Measurements from ENCODE around the gene SLC22A1.
"Not testable (repeated sequence)": the region's sequence is repeated elsewhere in the genome, so short reads cannot be mapped to it uniquely, and the experiment has no call there.

SLC22A1 gene

GRCh38 chr6:160124007-160124406 lies 2.4 kb downstream of the SLC22A1 start:
- H3K27me3 ChIP-seq (ENCODE audit: control insufficient read depth, insufficient read depth, low read length) = no peaks in the 10 kb centered on the region
- no peak overlapping the region for H3K27ac ChIP-seq
- TF ChIP-seq CTCF (IDR thresholded peaks at IDR 0.05) = no peak
- H3K4me3 ChIP-seq (ENCODE audit: low read depth, low read length) = no peak overlapping the region
- no peaks in the 10 kb centered on the region for H3K36me3 ChIP-seq (ENCODE audit: control insufficient read depth, insufficient read depth, low read length)
- H3K79me2 ChIP-seq = no peaks in the 10 kb centered on the region
- no peak overlapping the region for H3K9ac ChIP-seq
- no peaks in the 10 kb centered on the region for H3K9me3 ChIP-seq (ENCODE audit: control insufficient read depth, low read length)
- no peaks in the 10 kb centered on the region for H3K4me1 ChIP-seq
- H2AFZ ChIP-seq = no peak overlapping the region
- H3K4me2 ChIP-seq (ENCODE audit: low read length) = no peak overlapping the region

GRCh38 chr6:160124605-160125004 lies 3.0 kb downstream of the SLC22A1 start:
- Histone ChIP-seq H3K4me2 (ENCODE audit: low read length) (no peak overlapping the region), H3K79me2 (no peaks in the 10 kb centered on the region), H2AFZ (no peak overlapping the region), H3K27ac (no peak overlapping the region), H3K4me1 (no peaks in the 10 kb centered on the region), H3K4me3 (ENCODE audit: low read depth, low read length) (no peak overlapping the region), H3K9me3 (ENCODE audit: control insufficient read depth, low read length) (no peaks in the 10 kb centered on the region), H3K9ac (no peak overlapping the region), H3K36me3 (ENCODE audit: control insufficient read depth, insufficient read depth, low read length) (no peaks in the 10 kb centered on the region), H3K27me3 (ENCODE audit: control insufficient read depth, insufficient read depth, low read length) (no peaks in the 10 kb centered on the region)
- no peak for TF ChIP-seq CTCF (IDR thresholded peaks at IDR 0.05)

- H3K4me3 ChIP-seq (ENCODE audit: low read depth, low read length); H3K27ac ChIP-seq; H3K9me3 ChIP-seq (ENCODE audit: control insufficient read depth, low read length); H2AFZ ChIP-seq; H3K4me1 ChIP-seq; H3K79me2 ChIP-seq; H3K4me2 ChIP-seq (ENCODE audit: low read length); H3K9ac ChIP-seq; H3K36me3 ChIP-seq (ENCODE audit: control insufficient read depth, insufficient read depth, low read length); H3K27me3 ChIP-seq (ENCODE audit: control insufficient read depth, insufficient read depth, low read length): not testable (repeated sequence)
Measured at GRCh38 chr6:160125105-160125504, 3.5 kb downstream of the SLC22A1 start.

- no peak overlapping the region for H3K4me2 ChIP-seq (ENCODE audit: low read length)
- no peak overlapping the region for H2AFZ ChIP-seq
- no peak overlapping the region for H3K27ac ChIP-seq
- no peaks in the 10 kb centered on the region for H3K27me3 ChIP-seq (ENCODE audit: control insufficient read depth, insufficient read depth, low read length)
- no peaks in the 10 kb centered on the region for H3K9me3 ChIP-seq (ENCODE audit: control insufficient read depth, low read length)
- no peak overlapping the region for H3K4me3 ChIP-seq (ENCODE audit: low read depth, low read length)
- H3K4me1 ChIP-seq = no peaks in the 10 kb centered on the region
- no peak for TF ChIP-seq CTCF (IDR thresholded peaks at IDR 0.05)
- H3K9ac ChIP-seq = no peak overlapping the region
- H3K36me3 ChIP-seq (ENCODE audit: control insufficient read depth, insufficient read depth, low read length) = no peaks in the 10 kb centered on the region
- no peaks in the 10 kb centered on the region for H3K79me2 ChIP-seq
Measured at GRCh38 chr6:160127270-160128124, 5.9 kb downstream of the SLC22A1 start.

GRCh38 chr6:160128125-160128683 lies 6.6 kb downstream of the SLC22A1 start:
- H3K4me2 ChIP-seq (ENCODE audit: low read length) = no peak overlapping the region
- H3K9ac ChIP-seq = no peak overlapping the region
- H3K4me1 ChIP-seq = no peaks in the 10 kb centered on the region
- H3K27me3 ChIP-seq (ENCODE audit: control insufficient read depth, insufficient read depth, low read length) = no peaks in the 10 kb centered on the region
- H3K9me3 ChIP-seq (ENCODE audit: control insufficient read depth, low read length) = no peaks in the 10 kb centered on the region
- no peaks in the 10 kb centered on the region for H3K36me3 ChIP-seq (ENCODE audit: control insufficient read depth, insufficient read depth, low read length)
- no peak overlapping the region for H2AFZ ChIP-seq
- no peaks in the 10 kb centered on the region for H3K79me2 ChIP-seq
- no peak for TF ChIP-seq CTCF (IDR thresholded peaks at IDR 0.05)
- H3K4me3 ChIP-seq (ENCODE audit: low read depth, low read length) = no peak overlapping the region
- H3K27ac ChIP-seq = no peak overlapping the region
